Stimulated activated CD4-positive, alpha-beta T cell treated with anti-CD3 and anti-CD28 coated beads, Interleukin-1b, Interleukin-23, amount 100 ng/mL, for 1 hour (primary cell): ENCODE measurements around the gene SFTPB.

Experiments
- DNase-seq, 2 donors: peaks; one replicate each; pipeline ENCODE4 v3.0.0-alpha.2; 2020; ENCODE audit warnings: low read depth in 2 of 2

SFTPB gene

GRCh38 chr2:85613717-85614515, 54.1 kb downstream of the SFTPB start:
- DNase-seq = no peak

- DNase-seq = peak; percentile 37 to 65
Observed at GRCh38 chr2:85611705-85612587, 56.1 kb downstream of the SFTPB start, which contains the start of gene C2orf68. C2orf68 (minus strand) TSS chr2:85612066; CDS start chr2:85611984, 82 bp downstream.

GRCh38 chr2:85611217-85611704, 56.7 kb downstream of the SFTPB start:
- no peak for DNase-seq
